SK-N-SH treated with all-trans-retinoic acid at 6 μM for 48 hours (cell line): ENCODE data around the gene PIGV.

Experiments
- BACH2 ChIP-seq: fragments of 250-450 bp; sonication (Bioruptor Pico); IDR thresholded peaks from 2 replicates; pipeline ENCODE4 v1.9.0; 2021; ENCODE audit warnings: mild to moderate bottlenecking, borderline replicate concordance
- CSDC2 ChIP-seq: fragments of 250-450 bp; sonication (Bioruptor Pico); IDR thresholded peaks from 2 replicates; pipeline ENCODE4 v1.5.0; 2020; ENCODE audit warnings: mild to moderate bottlenecking, moderate library complexity
- GLIS3 ChIP-seq: fragments of 250-450 bp; sonication (Bioruptor Pico); IDR thresholded peaks from 2 replicates; pipeline ENCODE4 v1.5.0; 2020; ENCODE audit warnings: mild to moderate bottlenecking, moderate library complexity
- ISL1 ChIP-seq: fragments of 250-450 bp; sonication (Bioruptor Pico); IDR thresholded peaks from 2 replicates; pipeline ENCODE4 v2.1.2; 2022; ENCODE audit warnings: mild to moderate bottlenecking, moderate library complexity
- OSR1 ChIP-seq: fragments of 250-450 bp; sonication (Bioruptor Pico); IDR thresholded peaks from 2 replicates; pipeline ENCODE4 v1.8.0; 2022; ENCODE audit warnings: moderate library complexity, mild to moderate bottlenecking, inconsistent platforms
- RARB ChIP-seq: fragments of 250-450 bp; sonication (Bioruptor Pico); IDR thresholded peaks from 2 replicates; pipeline ENCODE4 v1.8.0; 2021; ENCODE audit warnings: mild to moderate bottlenecking, moderate library complexity
- ZFP3 ChIP-seq: fragments of 250-450 bp; sonication (Bioruptor Pico); IDR thresholded peaks from 2 replicates; pipeline ENCODE4 v1.5.0; 2020; ENCODE audit warnings: mild to moderate bottlenecking, moderate library complexity
- ZNF565 ChIP-seq: fragments of 450-650 bp; formaldehyde crosslinking; conservative IDR thresholded peaks from 2 replicates; pipeline ENCODE4 v1.5.0; 2020; ENCODE audit warnings: low read depth, mild to moderate bottlenecking, moderate library complexity
- ZNF70 ChIP-seq: fragments of 450-650 bp; formaldehyde crosslinking; IDR thresholded peaks from 2 replicates; pipeline ENCODE4 v1.5.0; 2020; ENCODE audit warnings: mild to moderate bottlenecking, moderate library complexity
- TF ChIP-seq, protein P1 (sequence below): fragments of 250-450 bp; sonication (Bioruptor Pico); IDR thresholded peaks from 2 replicates; pipeline ENCODE4 v1.8.0; 2020; ENCODE audit warnings: mild to moderate bottlenecking, moderate library complexity, borderline replicate concordance
- TF ChIP-seq, protein P2 (sequence below): fragments of 250-450 bp; sonication (Bioruptor Pico); IDR thresholded peaks from 2 replicates; pipeline ENCODE4 v1.8.0; 2021; ENCODE audit warnings: low read depth, mild to moderate bottlenecking, moderate library complexity, borderline replicate concordance
- TF ChIP-seq, protein P3 (sequence below): fragments of 250-450 bp; sonication (Bioruptor Pico); IDR thresholded peaks from 2 replicates; pipeline ENCODE4 v1.5.1; 2021; ENCODE audit warnings: mild to moderate bottlenecking, moderate library complexity

DNA sequence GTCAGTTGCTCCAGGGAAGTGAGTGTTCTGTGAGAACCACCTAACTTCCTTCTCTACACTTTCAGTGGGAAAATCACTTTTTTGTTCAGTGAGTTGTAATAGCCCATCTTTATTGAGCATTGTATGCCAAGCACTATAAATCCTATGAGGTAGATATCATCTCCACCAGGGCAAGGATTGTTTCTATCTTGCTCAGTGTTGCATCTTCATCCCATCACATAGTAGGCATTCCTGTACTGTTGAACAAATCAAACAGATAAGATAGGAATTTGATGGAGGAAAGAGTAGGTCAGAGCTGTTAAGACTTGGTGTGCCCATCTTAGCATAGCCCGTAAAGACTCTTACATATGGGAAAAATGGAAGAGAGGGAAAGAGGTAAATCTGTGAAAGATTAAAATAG lies 2.9 kb upstream of the PIGV start:
- no peak for TF ChIP-seq CSDC2 (CRISPR knock-in tag)
- no peak for TF ChIP-seq ZNF70 (CRISPR knock-in tag)
- TF ChIP-seq GLIS3 (CRISPR knock-in tag): no peak
- TF ChIP-seq, protein P1, sequence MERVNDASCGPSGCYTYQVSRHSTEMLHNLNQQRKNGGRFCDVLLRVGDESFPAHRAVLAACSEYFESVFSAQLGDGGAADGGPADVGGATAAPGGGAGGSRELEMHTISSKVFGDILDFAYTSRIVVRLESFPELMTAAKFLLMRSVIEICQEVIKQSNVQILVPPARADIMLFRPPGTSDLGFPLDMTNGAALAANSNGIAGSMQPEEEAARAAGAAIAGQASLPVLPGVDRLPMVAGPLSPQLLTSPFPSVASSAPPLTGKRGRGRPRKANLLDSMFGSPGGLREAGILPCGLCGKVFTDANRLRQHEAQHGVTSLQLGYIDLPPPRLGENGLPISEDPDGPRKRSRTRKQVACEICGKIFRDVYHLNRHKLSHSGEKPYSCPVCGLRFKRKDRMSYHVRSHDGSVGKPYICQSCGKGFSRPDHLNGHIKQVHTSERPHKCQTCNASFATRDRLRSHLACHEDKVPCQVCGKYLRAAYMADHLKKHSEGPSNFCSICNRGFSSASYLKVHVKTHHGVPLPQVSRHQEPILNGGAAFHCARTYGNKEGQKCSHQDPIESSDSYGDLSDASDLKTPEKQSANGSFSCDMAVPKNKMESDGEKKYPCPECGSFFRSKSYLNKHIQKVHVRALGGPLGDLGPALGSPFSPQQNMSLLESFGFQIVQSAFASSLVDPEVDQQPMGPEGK (CRISPR knock-in tag): no peak
- TF ChIP-seq, protein P2, sequence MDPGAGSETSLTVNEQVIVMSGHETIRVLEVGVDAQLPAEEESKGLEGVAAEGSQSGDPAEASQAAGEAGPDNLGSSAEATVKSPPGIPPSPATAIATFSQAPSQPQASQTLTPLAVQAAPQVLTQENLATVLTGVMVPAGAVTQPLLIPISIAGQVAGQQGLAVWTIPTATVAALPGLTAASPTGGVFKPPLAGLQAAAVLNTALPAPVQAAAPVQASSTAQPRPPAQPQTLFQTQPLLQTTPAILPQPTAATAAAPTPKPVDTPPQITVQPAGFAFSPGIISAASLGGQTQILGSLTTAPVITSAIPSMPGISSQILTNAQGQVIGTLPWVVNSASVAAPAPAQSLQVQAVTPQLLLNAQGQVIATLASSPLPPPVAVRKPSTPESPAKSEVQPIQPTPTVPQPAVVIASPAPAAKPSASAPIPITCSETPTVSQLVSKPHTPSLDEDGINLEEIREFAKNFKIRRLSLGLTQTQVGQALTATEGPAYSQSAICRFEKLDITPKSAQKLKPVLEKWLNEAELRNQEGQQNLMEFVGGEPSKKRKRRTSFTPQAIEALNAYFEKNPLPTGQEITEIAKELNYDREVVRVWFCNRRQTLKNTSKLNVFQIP (CRISPR knock-in tag): no peak
- no peak for TF ChIP-seq ZFP3 (CRISPR knock-in tag)
- no peak for TF ChIP-seq ISL1
- TF ChIP-seq RARB (CRISPR knock-in tag): no peak
- TF ChIP-seq OSR1: no peak
- TF ChIP-seq ZNF565 (CRISPR knock-in tag): no peak
- TF ChIP-seq, protein P3, sequence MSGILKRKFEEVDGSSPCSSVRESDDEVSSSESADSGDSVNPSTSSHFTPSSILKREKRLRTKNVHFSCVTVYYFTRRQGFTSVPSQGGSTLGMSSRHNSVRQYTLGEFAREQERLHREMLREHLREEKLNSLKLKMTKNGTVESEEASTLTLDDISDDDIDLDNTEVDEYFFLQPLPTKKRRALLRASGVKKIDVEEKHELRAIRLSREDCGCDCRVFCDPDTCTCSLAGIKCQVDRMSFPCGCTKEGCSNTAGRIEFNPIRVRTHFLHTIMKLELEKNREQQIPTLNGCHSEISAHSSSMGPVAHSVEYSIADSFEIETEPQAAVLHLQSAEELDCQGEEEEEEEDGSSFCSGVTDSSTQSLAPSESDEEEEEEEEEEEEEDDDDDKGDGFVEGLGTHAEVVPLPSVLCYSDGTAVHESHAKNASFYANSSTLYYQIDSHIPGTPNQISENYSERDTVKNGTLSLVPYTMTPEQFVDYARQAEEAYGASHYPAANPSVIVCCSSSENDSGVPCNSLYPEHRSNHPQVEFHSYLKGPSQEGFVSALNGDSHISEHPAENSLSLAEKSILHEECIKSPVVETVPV (CRISPR knock-in tag): no peak
- TF ChIP-seq BACH2 (CRISPR knock-in tag): no peak
